CD14-positive monocyte (primary cell): ENCODE results near the gene WWC2. TPM values are rescaled to one million over a fixed set of nuclear protein-coding genes. Genes with fewer than 3 reads are reported as not detected.

Experiments
- DNase-seq, 3 donors: peaks; one replicate each; pipeline ENCODE4 v3.0.0-alpha.2; 2011 to 2022
- H2AFZ ChIP-seq: 2 replicates; pipeline ENCODE4 v1.6.0; 2012; ENCODE audit warnings: mild to moderate bottlenecking, low read depth, low read length, inconsistent platforms; ENCODE audit not compliant: insufficient read depth, poor library complexity, severe bottlenecking
- H3K27ac ChIP-seq, 2 donors: 1 replicate in 1 of 2; 2 replicates in 1 of 2; pipeline ENCODE4 v1.5.1; 2012 to 2013; ENCODE audit warnings: low read length in 2 of 2, control low read depth in 1 of 2, inconsistent platforms in 1 of 2, low read depth in 1 of 2, mild to moderate bottlenecking in 1 of 2
- H3K27me3 ChIP-seq, 2 donors: one replicate each; pipeline versions ENCODE4 v1.6.0 to v1.6.1; 2011 to 2013; ENCODE audit warnings: low read length in 2 of 2; ENCODE audit not compliant: control insufficient read depth in 2 of 2, insufficient read depth in 2 of 2
- H3K36me3 ChIP-seq, 2 donors: replicated peaks in 1 of 2; 1 replicate in 1 of 2; 2 replicates in 1 of 2; pipeline versions ENCODE4 v1.5.1 to v1.6.1; 2012 to 2013; ENCODE audit warnings: low read length in 2 of 2, control low read depth in 1 of 2, inconsistent platforms in 1 of 2, mild to moderate bottlenecking in 1 of 2; ENCODE audit not compliant: insufficient read depth in 2 of 2, control insufficient read depth in 1 of 2
- H3K4me1 ChIP-seq, 2 donors: 1 replicate in 1 of 2; 2 replicates in 1 of 2; pipeline versions ENCODE4 v1.5.1 to v1.6.1; 2012 to 2013; ENCODE audit warnings: low read length in 2 of 2, control low read depth in 1 of 2, inconsistent platforms in 1 of 2, mild to moderate bottlenecking in 1 of 2, moderate library complexity in 1 of 2; ENCODE audit not compliant: insufficient read depth in 2 of 2, control insufficient read depth in 1 of 2
- H3K4me2 ChIP-seq: replicated peaks from 2 replicates; pipeline ENCODE3; 2012; ENCODE audit warnings: low read length, moderate library complexity, mild to moderate bottlenecking; ENCODE audit not compliant: poor library complexity, severe bottlenecking; ENCODE audit errors: extremely low read depth
- H3K4me3 ChIP-seq, 3 experiments: fragments of 200-600 bp in 1 of 3; sonication (generic) in 1 of 3; replicated peaks in 1 of 3; 1 replicate in 2 of 3; 2 replicates in 1 of 3; pipeline ENCODE4 v1.5.1; 2011 to 2013; ENCODE audit warnings: low read length in 3 of 3, mild to moderate bottlenecking in 3 of 3, control low read depth in 2 of 3, low read depth in 2 of 3, inconsistent platforms in 1 of 3, moderate library complexity in 1 of 3
- H3K79me2 ChIP-seq: 2 replicates; pipeline ENCODE4 v1.6.0; 2012; ENCODE audit warnings: mild to moderate bottlenecking, control low read depth, inconsistent platforms, low read length, moderate library complexity; ENCODE audit not compliant: insufficient read depth
- H3K9ac ChIP-seq: 2 replicates; pipeline ENCODE4 v1.6.0; 2017; ENCODE audit warnings: low read length, mild to moderate bottlenecking; ENCODE audit not compliant: insufficient read depth, poor library complexity, severe bottlenecking
- H3K9me3 ChIP-seq, 2 donors: replicated peaks in 1 of 2; 1 replicate in 1 of 2; 2 replicates in 1 of 2; pipeline versions ENCODE4 v1.5.1 to v1.6.1; 2012 to 2013; ENCODE audit warnings: low read length in 2 of 2, control low read depth in 1 of 2; ENCODE audit not compliant: control insufficient read depth in 1 of 2, insufficient read depth in 1 of 2
- H4K20me1 ChIP-seq: 2 replicates; pipeline ENCODE4 v1.6.0; 2012; ENCODE audit warnings: mild to moderate bottlenecking, low read length, control low read depth, moderate library complexity; ENCODE audit not compliant: insufficient read depth
- H3K27ac Mint-ChIP-seq, 7 donors: one replicate each; pipeline ENCODE4 v1.8.0; 2020; ENCODE audit warnings: mild to moderate bottlenecking in 7 of 7, mixed read lengths in 7 of 7, moderate library complexity in 6 of 7, inconsistent platforms in 2 of 7
- H3K27me3 Mint-ChIP-seq, 3 donors: one replicate each; pipeline ENCODE4 v1.8.0; 2021 to 2022; ENCODE audit warnings: low read depth in 3 of 3, mild to moderate bottlenecking in 3 of 3, mixed read lengths in 3 of 3, moderate library complexity in 3 of 3, inconsistent platforms in 1 of 3
- H3K36me3 Mint-ChIP-seq, 2 donors: one replicate each; pipeline ENCODE4 v1.8.0; 2020; ENCODE audit warnings: mixed read lengths in 2 of 2, inconsistent platforms in 1 of 2, mild to moderate bottlenecking in 1 of 2
- H3K4me1 Mint-ChIP-seq: one replicate; pipeline ENCODE4 v1.8.0; 2020; ENCODE audit warnings: mild to moderate bottlenecking, mixed read lengths
- H3K4me3 Mint-ChIP-seq, 2 donors: one replicate each; pipeline ENCODE4 v1.8.0; 2020; ENCODE audit warnings: mild to moderate bottlenecking in 2 of 2, mixed read lengths in 2 of 2, moderate library complexity in 1 of 2
- H3K9me3 Mint-ChIP-seq, 7 donors: one replicate each; pipeline ENCODE4 v1.8.0; 2020 to 2022; ENCODE audit warnings: mixed read lengths in 7 of 7, mild to moderate bottlenecking in 6 of 7, moderate library complexity in 6 of 7, inconsistent platforms in 2 of 7
- WGBS: methylation state at CpG from one replicate; pipeline ENCODE4 v1.1.5; 2013; ENCODE audit warnings: missing lambda C conversion rate; ENCODE audit not compliant: insufficient coverage; 5-methylcytosine and 5-hydroxymethylcytosine counted together
- intact Hi-C, 2 donors: fragments of 100-400 bp; cut with micrococcal nuclease; formaldehyde crosslinking; loops; one replicate each; pipeline versions ENCODE4 v1.15.0 to v1.15.1; 2023
- polyA plus RNA-seq, 3 donors: library from polyadenylated mRNA; depleted of rRNA in 1 of 3; unstranded in 2 of 3; stranded (reverse) in 1 of 3; fragments of 300-500 nt in 2 of 3; fragments of >200 nt in 1 of 3; fragmentation: Illumina TruSeq in 2 of 3; gene quantifications; 1 replicate in 2 of 3; 2 replicates in 1 of 3; pipeline ENCODE4 v1.2.3, GENCODE V29; 2012 to 2021
- TF ChIP-seq, protein P1 (sequence below): fragments of 200-600 bp; IDR thresholded peaks from one replicate; pipeline ENCODE4 v1.8.0; 2022; ENCODE audit warnings: antibody characterized with exemption, mild to moderate bottlenecking

The WWC2 gene
- polyA plus RNA-seq, 3 donors: 1.9 to 3.8 (median 2.9) TPM

DNA sequence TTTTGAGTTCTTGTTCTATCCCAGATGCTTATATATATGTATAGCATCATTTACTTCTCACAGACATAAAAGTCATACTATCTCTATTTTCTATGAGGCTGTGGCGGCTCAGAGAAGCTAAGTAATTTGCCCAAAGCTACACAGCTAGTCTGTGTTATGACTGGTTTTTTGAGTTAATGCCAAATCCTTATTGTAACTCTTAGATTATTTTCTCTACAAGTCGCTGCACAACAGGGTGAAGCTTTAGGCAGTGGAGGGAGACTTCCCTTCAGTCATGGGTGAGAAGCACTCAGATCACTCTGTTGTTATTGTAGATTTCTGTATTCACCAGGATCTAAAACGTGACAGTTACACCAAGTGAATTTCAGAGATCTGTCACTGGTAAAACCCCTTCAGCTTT lies 48.1 kb downstream of the WWC2 start:
- Mint-ChIP-seq H3K27me3 (no peaks in the 10 kb centered on the region), H3K4me3 (no peak overlapping the region), H3K9me3 (no peaks in the 10 kb centered on the region), H3K4me1 (peaks cover 5% of the 10 kb centered on the region), H3K36me3 (no peaks in the 10 kb centered on the region), H3K27ac (no peak overlapping the region)
- Histone ChIP-seq H3K4me1 (no peaks in the 10 kb centered on the region), H3K27ac (no peak overlapping the region), H3K36me3 (no peaks in the 10 kb centered on the region), H4K20me1 (no peaks in the 10 kb centered on the region), H2AFZ (no peak overlapping the region), H3K4me2 (no peak overlapping the region), H3K9ac (no peak overlapping the region), H3K79me2 (no peaks in the 10 kb centered on the region), H3K9me3 (no peaks in the 10 kb centered on the region), H3K27me3 (no peaks in the 10 kb centered on the region), H3K4me3 (no peak overlapping the region)
- WGBS: no CpG with 5 or more reads among the region's 3 CpGs
- DNase-seq: no peak
- intact Hi-C loops: no loop called here
- TF ChIP-seq, protein P1, sequence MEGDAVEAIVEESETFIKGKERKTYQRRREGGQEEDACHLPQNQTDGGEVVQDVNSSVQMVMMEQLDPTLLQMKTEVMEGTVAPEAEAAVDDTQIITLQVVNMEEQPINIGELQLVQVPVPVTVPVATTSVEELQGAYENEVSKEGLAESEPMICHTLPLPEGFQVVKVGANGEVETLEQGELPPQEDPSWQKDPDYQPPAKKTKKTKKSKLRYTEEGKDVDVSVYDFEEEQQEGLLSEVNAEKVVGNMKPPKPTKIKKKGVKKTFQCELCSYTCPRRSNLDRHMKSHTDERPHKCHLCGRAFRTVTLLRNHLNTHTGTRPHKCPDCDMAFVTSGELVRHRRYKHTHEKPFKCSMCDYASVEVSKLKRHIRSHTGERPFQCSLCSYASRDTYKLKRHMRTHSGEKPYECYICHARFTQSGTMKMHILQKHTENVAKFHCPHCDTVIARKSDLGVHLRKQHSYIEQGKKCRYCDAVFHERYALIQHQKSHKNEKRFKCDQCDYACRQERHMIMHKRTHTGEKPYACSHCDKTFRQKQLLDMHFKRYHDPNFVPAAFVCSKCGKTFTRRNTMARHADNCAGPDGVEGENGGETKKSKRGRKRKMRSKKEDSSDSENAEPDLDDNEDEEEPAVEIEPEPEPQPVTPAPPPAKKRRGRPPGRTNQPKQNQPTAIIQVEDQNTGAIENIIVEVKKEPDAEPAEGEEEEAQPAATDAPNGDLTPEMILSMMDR: no peak

DNA sequence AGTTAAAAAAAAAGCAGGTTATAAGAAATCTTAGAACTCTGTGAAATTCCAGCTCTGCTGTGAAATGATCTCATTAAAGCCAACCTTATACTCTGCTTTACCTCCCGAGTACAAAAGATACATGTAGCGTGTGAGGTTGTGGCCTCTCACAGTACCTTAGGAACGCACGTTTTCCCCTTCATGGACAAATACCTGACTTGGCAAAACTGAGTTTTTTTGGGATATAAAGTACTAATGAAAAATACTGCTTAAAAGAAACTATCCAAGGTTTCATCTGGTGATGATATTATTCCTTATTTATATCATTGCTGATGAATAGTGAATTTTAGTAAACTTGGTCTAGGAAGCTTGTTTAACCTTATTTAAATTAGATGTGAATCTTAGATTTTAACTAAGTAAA lies 48.9 kb downstream of the WWC2 start:
- no peak overlapping the region for H3K9ac ChIP-seq
- no peak overlapping the region for H3K4me3 Mint-ChIP-seq
- H3K4me1 Mint-ChIP-seq: no peaks in the 10 kb centered on the region
- H3K4me2 ChIP-seq: no peak overlapping the region
- no peak for DNase-seq
- no peaks in the 10 kb centered on the region for H3K36me3 Mint-ChIP-seq
- no peak overlapping the region for H3K27ac ChIP-seq
- no peak overlapping the region for H2AFZ ChIP-seq
- no peak overlapping the region for H3K27ac Mint-ChIP-seq
- no peak overlapping the region for H3K4me3 ChIP-seq
- H3K27me3 Mint-ChIP-seq: no peaks in the 10 kb centered on the region
- H3K27me3 ChIP-seq: no peaks in the 10 kb centered on the region
- no peaks in the 10 kb centered on the region for H3K4me1 ChIP-seq
- H3K9me3 ChIP-seq: no peaks in the 10 kb centered on the region
- WGBS: no CpG with 5 or more reads among the region's 4 CpGs
- H3K79me2 ChIP-seq: no peaks in the 10 kb centered on the region
- no peaks in the 10 kb centered on the region for H3K9me3 Mint-ChIP-seq
- no peaks in the 10 kb centered on the region for H3K36me3 ChIP-seq
- H4K20me1 ChIP-seq: no peaks in the 10 kb centered on the region
- intact Hi-C loops: no loop called here
- TF ChIP-seq, protein P1: no peak
